ENCODE data around the gene UFSP2. TPM values are rescaled to one million over a fixed set of nuclear protein-coding genes. Genes with fewer than 3 reads are reported as not detected.

Gene UFSP2
- total RNA-seq, 1 donor from 2014 or later: 51.2 TPM

DNA sequence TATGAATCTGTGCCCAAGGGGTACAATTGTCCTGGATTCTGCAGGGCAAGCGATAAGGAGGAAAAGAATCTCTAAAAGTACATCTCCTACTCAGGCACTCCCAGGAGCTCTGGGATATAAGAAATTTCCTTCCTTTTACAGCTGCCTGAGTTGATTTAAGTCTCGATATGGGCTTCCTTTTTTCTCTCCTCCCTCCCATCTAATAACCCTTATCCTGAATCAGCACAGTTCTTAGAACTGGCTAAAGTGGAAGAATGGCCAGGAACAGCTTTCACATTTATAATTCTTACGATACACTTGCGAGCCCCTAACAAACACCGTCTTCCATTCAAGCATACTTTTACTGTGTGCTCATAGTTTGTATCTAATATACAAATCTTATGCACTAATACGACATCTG lies 51.2 kb downstream of the UFSP2 start:
- no peaks in the 10 kb centered on the region for H3K9me3 ChIP-seq (replicated peaks)
- H3K36me3 ChIP-seq: peaks cover 24% of the 10 kb centered on the region
- H3K27me3 ChIP-seq (ENCODE audit: low read depth): no peaks in the 10 kb centered on the region
- TF ChIP-seq, protein P1, sequence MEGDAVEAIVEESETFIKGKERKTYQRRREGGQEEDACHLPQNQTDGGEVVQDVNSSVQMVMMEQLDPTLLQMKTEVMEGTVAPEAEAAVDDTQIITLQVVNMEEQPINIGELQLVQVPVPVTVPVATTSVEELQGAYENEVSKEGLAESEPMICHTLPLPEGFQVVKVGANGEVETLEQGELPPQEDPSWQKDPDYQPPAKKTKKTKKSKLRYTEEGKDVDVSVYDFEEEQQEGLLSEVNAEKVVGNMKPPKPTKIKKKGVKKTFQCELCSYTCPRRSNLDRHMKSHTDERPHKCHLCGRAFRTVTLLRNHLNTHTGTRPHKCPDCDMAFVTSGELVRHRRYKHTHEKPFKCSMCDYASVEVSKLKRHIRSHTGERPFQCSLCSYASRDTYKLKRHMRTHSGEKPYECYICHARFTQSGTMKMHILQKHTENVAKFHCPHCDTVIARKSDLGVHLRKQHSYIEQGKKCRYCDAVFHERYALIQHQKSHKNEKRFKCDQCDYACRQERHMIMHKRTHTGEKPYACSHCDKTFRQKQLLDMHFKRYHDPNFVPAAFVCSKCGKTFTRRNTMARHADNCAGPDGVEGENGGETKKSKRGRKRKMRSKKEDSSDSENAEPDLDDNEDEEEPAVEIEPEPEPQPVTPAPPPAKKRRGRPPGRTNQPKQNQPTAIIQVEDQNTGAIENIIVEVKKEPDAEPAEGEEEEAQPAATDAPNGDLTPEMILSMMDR (IDR thresholded peaks at IDR 0.05; ENCODE audit: borderline replicate concordance): no peak
- intact Hi-C loops (cut with micrococcal nuclease): no loop called here
- no peak for DNase-seq
- H3K4me1 ChIP-seq: no peaks in the 10 kb centered on the region
- H3K27ac ChIP-seq (replicated peaks): no peak overlapping the region
- no peak overlapping the region for H3K4me3 ChIP-seq

DNA sequence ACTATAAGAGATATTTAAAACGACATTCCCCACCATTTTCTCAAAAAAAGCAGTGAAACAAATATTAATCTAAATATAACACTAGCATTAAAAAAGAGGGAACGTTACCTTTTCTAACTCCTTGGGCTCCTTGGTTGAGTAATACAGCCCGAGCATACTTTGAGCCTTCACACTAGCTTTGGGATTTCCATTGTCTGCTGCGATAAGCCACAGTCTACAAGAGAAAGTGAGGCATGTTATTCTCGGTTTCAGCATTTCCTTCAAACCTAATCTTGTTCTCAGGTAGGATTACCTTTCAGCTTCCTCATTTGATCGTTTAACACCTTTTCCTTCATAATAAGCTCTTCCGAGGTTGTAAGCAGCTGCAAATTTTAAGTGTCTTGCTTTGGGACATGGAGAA lies 51.7 kb downstream of the UFSP2 start:
- H3K4me3 ChIP-seq: no peak overlapping the region
- no peak for DNase-seq
- H3K36me3 ChIP-seq: peaks cover 24% of the 10 kb centered on the region
- H3K4me1 ChIP-seq: no peaks in the 10 kb centered on the region
- H3K27ac ChIP-seq (replicated peaks): no peak overlapping the region
- no peaks in the 10 kb centered on the region for H3K27me3 ChIP-seq (ENCODE audit: low read depth)
- no peaks in the 10 kb centered on the region for H3K9me3 ChIP-seq (replicated peaks)
- TF ChIP-seq, protein P1 (IDR thresholded peaks at IDR 0.05; ENCODE audit: borderline replicate concordance): no peak
- intact Hi-C loops (cut with micrococcal nuclease): no loop called here

DNA sequence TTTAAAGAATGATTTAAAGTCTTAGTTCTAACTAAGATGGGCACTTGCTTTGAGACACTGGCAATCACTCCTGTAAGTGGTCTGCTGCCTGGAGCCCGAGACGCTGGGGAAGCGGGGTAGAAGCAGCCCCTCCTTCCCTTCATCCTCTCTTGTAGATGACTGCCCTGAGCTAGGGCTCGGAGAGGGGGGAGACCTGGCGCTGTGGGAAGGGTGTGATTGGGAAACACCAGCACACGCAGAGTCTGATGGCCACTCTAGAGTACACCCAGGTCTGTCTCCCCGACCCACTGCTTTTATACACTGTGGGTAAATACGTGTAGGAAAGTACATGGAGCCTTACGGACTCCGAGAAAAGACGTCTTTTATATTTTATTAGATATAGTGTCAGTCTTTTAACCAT lies 54.1 kb downstream of the UFSP2 start:
- Histone ChIP-seq H3K4me1 (no peaks in the 10 kb centered on the region), H3K27me3 (ENCODE audit: low read depth) (no peaks in the 10 kb centered on the region), H3K9me3 (replicated peaks) (no peaks in the 10 kb centered on the region), H3K36me3 (peaks cover 27% of the 10 kb centered on the region), H3K27ac (replicated peaks) (no peak overlapping the region), H3K4me3 (no peak overlapping the region)
- DNase-seq: no peak
- TF ChIP-seq, protein P1 (IDR thresholded peaks at IDR 0.05; ENCODE audit: borderline replicate concordance): no peak
- intact Hi-C loops (cut with micrococcal nuclease): no loop called here

DNA sequence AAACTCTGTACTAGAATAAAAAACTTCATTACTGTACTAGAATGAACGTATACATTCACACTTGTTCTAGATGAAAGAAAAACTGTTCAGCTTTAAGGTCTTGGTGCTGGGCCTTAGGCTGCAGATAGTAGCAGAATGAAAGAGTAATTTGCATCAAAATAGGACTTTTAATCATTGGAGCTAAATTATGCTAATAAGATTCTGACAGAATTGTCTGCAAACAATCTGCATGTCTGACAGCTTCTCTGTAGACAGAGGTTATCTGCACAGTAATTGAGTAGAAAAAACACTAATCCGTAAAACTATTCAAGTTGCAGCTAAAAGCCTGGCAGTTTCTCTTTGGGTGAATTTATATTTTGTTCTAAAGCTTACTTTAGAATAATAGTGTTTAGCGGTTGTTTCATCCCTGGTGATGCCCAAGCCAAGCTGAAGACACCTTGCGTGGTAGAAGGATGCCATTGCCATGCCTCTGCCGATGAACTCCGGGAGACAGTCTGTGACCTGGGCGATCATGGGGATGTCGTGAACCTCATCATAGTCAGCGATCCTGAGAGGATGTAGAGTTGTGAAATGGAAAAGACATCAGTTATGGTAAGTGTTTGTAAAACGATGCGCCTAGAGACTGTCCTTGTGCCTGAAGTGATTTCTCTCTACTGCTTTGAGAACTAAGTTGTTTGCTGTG lies 55.4 kb downstream of the UFSP2 start:
- H3K4me1 ChIP-seq: no peaks in the 10 kb centered on the region
- no peaks in the 10 kb centered on the region for H3K27me3 ChIP-seq (ENCODE audit: low read depth)
- H3K9me3 ChIP-seq (replicated peaks): no peaks in the 10 kb centered on the region
- DNase-seq: no peak
- no peak overlapping the region for H3K27ac ChIP-seq (replicated peaks)
- TF ChIP-seq, protein P1 (IDR thresholded peaks at IDR 0.05; ENCODE audit: borderline replicate concordance): no peak
- H3K36me3 ChIP-seq: peaks cover 28% of the 10 kb centered on the region
- intact Hi-C loops (cut with micrococcal nuclease): no loop called here
- H3K4me3 ChIP-seq: no peak overlapping the region

DNA sequence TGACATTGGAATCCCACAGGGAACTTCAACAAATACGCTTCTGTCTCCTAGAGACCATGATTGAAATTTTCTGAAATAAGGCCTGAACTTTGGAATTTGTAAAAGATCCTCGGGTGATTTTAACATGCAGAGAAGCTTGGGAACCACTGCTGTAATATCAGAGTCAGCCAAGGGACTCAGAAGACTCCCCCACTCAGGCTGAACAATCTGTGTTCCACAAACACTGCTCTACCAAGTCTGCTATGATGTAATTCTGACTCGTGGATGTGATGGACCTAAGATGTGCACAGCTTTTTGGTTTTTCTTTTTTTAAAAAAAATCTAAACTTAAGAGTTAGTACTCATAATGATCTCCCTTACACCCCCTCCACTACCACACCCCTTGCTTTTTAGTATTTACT lies 56.0 kb downstream of the UFSP2 start:
- Histone ChIP-seq H3K9me3 (replicated peaks) (no peaks in the 10 kb centered on the region), H3K36me3 (peaks cover 28% of the 10 kb centered on the region), H3K27ac (replicated peaks) (no peak overlapping the region), H3K27me3 (ENCODE audit: low read depth) (no peaks in the 10 kb centered on the region), H3K4me3 (no peak overlapping the region), H3K4me1 (no peaks in the 10 kb centered on the region)
- TF ChIP-seq, protein P1 (IDR thresholded peaks at IDR 0.05; ENCODE audit: borderline replicate concordance): no peak
- intact Hi-C loops (cut with micrococcal nuclease): no loop called here
- no peak for DNase-seq

Measured in left ventricle myocardium inferior (tissue), 1 donor.